Bronchial epithelial cell (primary cell): Measurements from ENCODE around the gene FAM53A. TPM values are rescaled to one million over a fixed set of nuclear protein-coding genes. Genes with fewer than 3 reads are reported as not detected.
"Not testable (repeated sequence)": the region's sequence is repeated elsewhere in the genome, so short reads cannot be mapped to it uniquely, and the experiment has no call there.

Experiments
- DNase-seq: peaks from one replicate; pipeline ENCODE4 v3.0.0-alpha.2; 2010; ENCODE audit warnings: low read depth
- FAIRE-seq: peaks from 2 replicates; lab custom pipeline; 2011; peaks lifted over from hg19 to GRCh38; lab: Jason Lieb, UNC
- H3K27me3 ChIP-seq: 2 replicates; pipeline ENCODE4 v1.5.1; 2011; ENCODE audit warnings: low read length; ENCODE audit not compliant: control insufficient read depth, insufficient read depth
- H3K36me3 ChIP-seq: 2 replicates; pipeline ENCODE4 v1.5.1; 2011; ENCODE audit warnings: low read length; ENCODE audit not compliant: control insufficient read depth, insufficient read depth
- H3K4me3 ChIP-seq: 2 replicates; pipeline ENCODE4 v1.5.1; 2011; ENCODE audit warnings: mild to moderate bottlenecking, low read depth, low read length, control low read depth
- CTCF ChIP-seq: IDR thresholded peaks from 2 replicates; pipeline ENCODE4 v1.5.1; 2011; ENCODE audit warnings: mild to moderate bottlenecking, moderate library complexity, low read length, control low read depth, inconsistent platforms; ENCODE audit not compliant: insufficient read depth, severe bottlenecking
- total RNA-seq: library from RNA; depleted of rRNA; stranded (reverse); fragments of >200 nt; gene quantifications from 2 replicates; pipeline ENCODE4 v1.2.1, GENCODE V29; 2014

FAM53A gene
- total RNA-seq, 1 donor from 2014 or later = 0.79 TPM

DNA sequence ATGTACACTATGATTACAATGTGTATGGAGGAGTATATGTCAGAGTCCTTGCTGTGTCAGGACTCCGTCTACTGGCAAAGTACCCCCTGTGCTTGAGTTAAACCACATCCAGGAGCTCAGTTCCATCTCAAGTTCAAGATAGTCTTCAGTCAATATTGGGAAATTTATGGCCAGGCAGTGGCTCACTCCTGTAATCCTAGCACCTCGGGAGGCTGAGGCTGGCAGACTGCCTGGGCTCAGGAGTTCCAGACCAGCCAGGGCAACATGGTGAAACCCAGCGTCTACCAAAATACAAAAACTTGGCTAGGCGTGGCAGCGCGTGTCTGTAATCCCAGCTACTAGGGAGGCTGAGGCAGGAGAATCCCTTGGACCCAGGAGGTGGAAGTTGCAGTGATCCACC lies 22.2 kb upstream of the FAM53A start:
- no peak for TF ChIP-seq CTCF
- Histone ChIP-seq H3K4me3 (no peak overlapping the region), H3K27me3 (no peaks in the 10 kb centered on the region), H3K36me3 (peaks cover 7% of the 10 kb centered on the region)
- DNase-seq (no peak), FAIRE-seq (no peak)

DNA sequence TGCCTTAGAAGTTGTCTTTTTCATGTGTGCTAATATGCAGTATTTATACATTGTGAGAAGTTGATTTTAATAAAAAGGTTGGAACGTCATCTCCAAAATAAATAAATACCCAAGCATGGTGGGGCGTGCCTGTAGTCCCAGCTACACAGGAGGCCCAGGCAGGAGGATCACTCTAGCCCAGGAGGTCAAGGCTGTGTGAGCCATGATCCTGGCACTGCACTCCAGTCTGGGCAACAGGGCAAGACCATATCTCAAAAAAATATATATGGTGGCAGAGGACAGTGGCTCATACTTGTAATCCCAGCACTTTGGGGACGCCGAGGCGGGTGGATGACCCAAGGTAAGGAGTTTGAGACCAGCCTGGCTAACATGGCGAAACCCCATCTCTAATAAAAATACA lies 21.6 kb upstream of the FAM53A start:
- peaks cover 7% of the 10 kb centered on the region for H3K36me3 ChIP-seq
- no peak overlapping the region for H3K4me3 ChIP-seq
- TF ChIP-seq CTCF = no peak
- no peaks in the 10 kb centered on the region for H3K27me3 ChIP-seq
- no peak for DNase-seq
- no peak for FAIRE-seq

GRCh38 chr4:1703867-1704266 lies 19.8 kb upstream of the FAM53A start:
- no peak for TF ChIP-seq CTCF
- peaks cover 9% of the 10 kb centered on the region for H3K36me3 ChIP-seq
- no peaks in the 10 kb centered on the region for H3K27me3 ChIP-seq
- no peak for DNase-seq
- no peak overlapping the region for H3K4me3 ChIP-seq
- FAIRE-seq = no peak

DNA sequence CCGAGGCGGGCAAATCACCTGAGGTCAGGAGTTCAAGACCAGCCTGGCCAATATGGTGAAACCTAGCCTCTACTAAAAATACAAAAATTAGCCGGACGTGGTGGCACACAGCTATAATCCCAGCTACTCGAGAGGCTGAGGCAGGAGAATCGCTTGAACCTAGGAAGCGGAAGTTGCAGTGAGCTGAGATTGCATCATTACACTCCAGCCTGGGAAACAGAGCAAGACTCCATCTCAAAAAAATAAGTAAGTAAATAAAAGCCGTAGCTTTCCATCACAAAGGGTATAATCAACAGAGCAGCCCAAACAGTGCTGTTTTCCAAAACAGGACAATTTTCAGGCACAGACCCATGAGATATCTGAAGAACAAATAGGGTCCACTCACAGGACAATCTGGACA lies 17.6 kb upstream of the FAM53A start:
- peaks cover 13% of the 10 kb centered on the region for H3K36me3 ChIP-seq
- not testable (repeated sequence) for H3K27me3 ChIP-seq, DNase-seq, H3K4me3 ChIP-seq, FAIRE-seq

DNA sequence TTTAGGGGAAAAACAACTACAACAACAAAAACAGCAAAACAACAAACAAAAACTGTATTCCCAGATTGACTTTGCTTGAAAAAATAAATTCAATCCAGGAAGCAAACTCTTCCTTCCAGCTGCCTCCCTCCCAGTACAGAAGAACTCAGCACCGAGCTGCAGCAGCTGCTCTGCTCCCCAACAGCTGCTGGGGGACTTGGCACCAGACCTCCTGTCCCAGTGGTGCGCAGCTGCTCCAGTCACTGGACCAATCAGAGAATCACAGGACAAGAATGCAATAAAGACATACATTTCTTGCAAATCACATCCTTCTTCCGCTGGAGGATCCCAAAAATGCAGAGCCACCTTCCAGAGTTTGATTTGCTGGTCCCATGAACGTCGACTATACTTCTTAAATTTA lies 11.8 kb upstream of the FAM53A start:
- no peak for TF ChIP-seq CTCF
- FAIRE-seq (no peak), DNase-seq (no peak)
- Histone ChIP-seq H3K4me3 (no peak overlapping the region), H3K27me3 (no peaks in the 10 kb centered on the region), H3K36me3 (peaks cover 23% of the 10 kb centered on the region)

GRCh38 chr4:1693131-1693896 lies 9.2 kb upstream of the FAM53A start:
- FAIRE-seq (no peak), DNase-seq (peak; percentile 71)
- Histone ChIP-seq H3K27me3 (no peaks in the 10 kb centered on the region), H3K36me3 (peaks cover 19% of the 10 kb centered on the region), H3K4me3 (no peak overlapping the region)
- TF ChIP-seq CTCF = peak; percentile 96
